CD4-positive, alpha-beta T cell (primary cell): ENCODE results near the gene FREM2. TPM values are rescaled to one million over a fixed set of nuclear protein-coding genes. Genes with fewer than 3 reads are reported as not detected.

Source experiments
- ATAC-seq: fragments of 200-7000 bp; cut with Tn5 transposase; one replicate; pipeline ENCODE4 v1.10.0; 2022; ENCODE audit warnings: mild to moderate bottlenecking; ENCODE audit not compliant: poor library complexity
- CTCF ChIA-PET: fragments of 350-600 bp; sonication (Branson Sonifier 250); formaldehyde crosslinking; loops from one replicate; lab custom pipeline; 2021; ENCODE audit warnings: antibody characterized with exemption, inconsistent platforms; lab: Charles Lee
- POLR2A ChIA-PET: fragments of 350-600 bp; sonication (Branson Sonifier 250); formaldehyde crosslinking; loops from one replicate; lab custom pipeline; 2021; ENCODE audit warnings: antibody characterized with exemption, inconsistent platforms; lab: Charles Lee
- DNase-seq, 14 experiments: peaks; one replicate each; pipeline ENCODE4 v3.0.0-alpha.2; 2013 to 2020; ENCODE audit warnings: mixed read lengths in 2 of 14
- H3K27ac ChIP-seq, 2 donors: one replicate each; pipeline versions ENCODE4 v1.5.1 to v1.7.0; 2013; ENCODE audit warnings: low read length in 2 of 2, low read depth in 1 of 2, mild to moderate bottlenecking in 1 of 2
- H3K27me3 ChIP-seq, 2 experiments: 1 replicate in 1 of 2; 2 replicates in 1 of 2; pipeline versions ENCODE4 v1.6.1 to v1.7.0; 2013; ENCODE audit warnings: low read length in 2 of 2, control low read depth in 1 of 2, mild to moderate bottlenecking in 1 of 2, moderate library complexity in 1 of 2; ENCODE audit not compliant: insufficient read depth in 2 of 2, control insufficient read depth in 1 of 2
- H3K36me3 ChIP-seq: one replicate; pipeline ENCODE4 v1.6.1; 2013; ENCODE audit warnings: low read length, control low read depth; ENCODE audit not compliant: insufficient read depth
- H3K4me1 ChIP-seq: one replicate; pipeline ENCODE4 v1.6.1; 2013; ENCODE audit warnings: low read length, control low read depth; ENCODE audit not compliant: insufficient read depth
- H3K4me3 ChIP-seq: one replicate; pipeline ENCODE4 v1.5.1; 2013; ENCODE audit warnings: mild to moderate bottlenecking, low read length, moderate library complexity
- H3K9me3 ChIP-seq, 2 experiments: 1 replicate in 1 of 2; 2 replicates in 1 of 2; pipeline versions ENCODE4 v1.6.1 to v1.7.0; 2013; ENCODE audit warnings: low read length in 2 of 2, mild to moderate bottlenecking in 2 of 2, control low read depth in 1 of 2, moderate library complexity in 1 of 2; ENCODE audit not compliant: control insufficient read depth in 1 of 2, insufficient read depth in 1 of 2
- H3K27ac Mint-ChIP-seq: one replicate; pipeline ENCODE4 v1.8.0; 2020; ENCODE audit warnings: mixed read lengths
- H3K27me3 Mint-ChIP-seq: one replicate; pipeline ENCODE4 v1.8.0; 2021; ENCODE audit warnings: mixed read lengths
- H3K36me3 Mint-ChIP-seq: one replicate; pipeline ENCODE4 v1.8.0; 2021; ENCODE audit warnings: low read depth, mixed read lengths
- H3K4me1 Mint-ChIP-seq: one replicate; pipeline ENCODE4 v1.8.0; 2021; ENCODE audit warnings: low read depth, mixed read lengths
- H3K4me3 Mint-ChIP-seq: one replicate; pipeline ENCODE4 v1.8.0; 2020; ENCODE audit warnings: mild to moderate bottlenecking, mixed read lengths
- H3K9me3 Mint-ChIP-seq: one replicate; pipeline ENCODE4 v1.8.0; 2020; ENCODE audit warnings: mixed read lengths
- intact Hi-C, 2 experiments: fragments of 100-400 bp; cut with DNase I in 1 of 2; cut with micrococcal nuclease in 1 of 2; formaldehyde crosslinking; loops; one replicate each; pipeline versions ENCODE4 v1.15.1 to v1.9.0; 2023 to 2025; cut with DNase I, micrococcal nuclease
- total RNA-seq, 174 experiments: library from RNA in 2 of 174; stranded (reverse) in 2 of 174; gene quantifications; one replicate each; pipeline ENCODE4 v1.2.3 and lab custom pipeline; 2021 to 2026
- TF ChIP-seq, protein P1 (sequence below): fragments of 200-600 bp; IDR thresholded peaks from one replicate; pipeline ENCODE4 v1.8.0; 2022; ENCODE audit warnings: antibody characterized with exemption, mild to moderate bottlenecking

FREM2 gene
- total RNA-seq, 2 experiments from 2014 or later: not detected

- Mint-ChIP-seq H3K9me3 (peaks cover 4% of the 10 kb centered on the region), H3K36me3 (no peaks in the 10 kb centered on the region), H3K4me1 (no peaks in the 10 kb centered on the region), H3K27ac (no peak overlapping the region), H3K27me3 (peaks cover 9% of the 10 kb centered on the region), H3K4me3 (no peak overlapping the region)
- no peaks in the 10 kb centered on the region for H3K36me3 ChIP-seq
- H3K27ac ChIP-seq: no peak overlapping the region
- intact Hi-C loops: no loop called here
- H3K4me1 ChIP-seq: no peaks in the 10 kb centered on the region
- no peaks in the 10 kb centered on the region for H3K9me3 ChIP-seq
- no peak overlapping the region for H3K4me3 ChIP-seq
- ChIA-PET CTCF (no interaction called here), POLR2A (no interaction called here)
- no peaks in the 10 kb centered on the region for H3K27me3 ChIP-seq
- DNase-seq (no peak), ATAC-seq (no peak)
- TF ChIP-seq, protein P1, sequence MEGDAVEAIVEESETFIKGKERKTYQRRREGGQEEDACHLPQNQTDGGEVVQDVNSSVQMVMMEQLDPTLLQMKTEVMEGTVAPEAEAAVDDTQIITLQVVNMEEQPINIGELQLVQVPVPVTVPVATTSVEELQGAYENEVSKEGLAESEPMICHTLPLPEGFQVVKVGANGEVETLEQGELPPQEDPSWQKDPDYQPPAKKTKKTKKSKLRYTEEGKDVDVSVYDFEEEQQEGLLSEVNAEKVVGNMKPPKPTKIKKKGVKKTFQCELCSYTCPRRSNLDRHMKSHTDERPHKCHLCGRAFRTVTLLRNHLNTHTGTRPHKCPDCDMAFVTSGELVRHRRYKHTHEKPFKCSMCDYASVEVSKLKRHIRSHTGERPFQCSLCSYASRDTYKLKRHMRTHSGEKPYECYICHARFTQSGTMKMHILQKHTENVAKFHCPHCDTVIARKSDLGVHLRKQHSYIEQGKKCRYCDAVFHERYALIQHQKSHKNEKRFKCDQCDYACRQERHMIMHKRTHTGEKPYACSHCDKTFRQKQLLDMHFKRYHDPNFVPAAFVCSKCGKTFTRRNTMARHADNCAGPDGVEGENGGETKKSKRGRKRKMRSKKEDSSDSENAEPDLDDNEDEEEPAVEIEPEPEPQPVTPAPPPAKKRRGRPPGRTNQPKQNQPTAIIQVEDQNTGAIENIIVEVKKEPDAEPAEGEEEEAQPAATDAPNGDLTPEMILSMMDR: no peak
Observed at GRCh38 chr13:38669234-38669964, 17.5 kb upstream of the FREM2 start.

GRCh38 chr13:38670627-38671026, 16.2 kb upstream of the FREM2 start:
- Mint-ChIP-seq H3K4me1 (no peaks in the 10 kb centered on the region), H3K27me3 (peaks cover 5% of the 10 kb centered on the region), H3K36me3 (no peaks in the 10 kb centered on the region), H3K9me3 (peaks cover 4% of the 10 kb centered on the region), H3K27ac (no peak overlapping the region), H3K4me3 (no peak overlapping the region)
- H3K9me3 ChIP-seq: no peaks in the 10 kb centered on the region
- CTCF ChIA-PET: no interaction called here
- H3K4me3 ChIP-seq: no peak overlapping the region
- no peaks in the 10 kb centered on the region for H3K4me1 ChIP-seq
- H3K27me3 ChIP-seq: no peaks in the 10 kb centered on the region
- H3K36me3 ChIP-seq: no peaks in the 10 kb centered on the region
- TF ChIP-seq, protein P1: no peak
- H3K27ac ChIP-seq: no peak overlapping the region
- ATAC-seq (no peak), DNase-seq (no peak)
- intact Hi-C loops: loop anchor here in 1 of 2 experiments (2.0 kb wide), 1 partner anchor 64 kb away; no protein-coding TSS in a partner anchor
- POLR2A ChIA-PET: no interaction called here

- CTCF ChIA-PET: no interaction called here
- Mint-ChIP-seq H3K27me3 (peaks cover 5% of the 10 kb centered on the region), H3K36me3 (no peaks in the 10 kb centered on the region), H3K4me1 (no peaks in the 10 kb centered on the region), H3K27ac (no peak overlapping the region), H3K9me3 (peaks cover 4% of the 10 kb centered on the region), H3K4me3 (no peak overlapping the region)
- POLR2A ChIA-PET: no interaction called here
- TF ChIP-seq, protein P1: no peak
- H3K27me3 ChIP-seq: no peaks in the 10 kb centered on the region
- no peaks in the 10 kb centered on the region for H3K4me1 ChIP-seq
- ATAC-seq: no peak
- H3K27ac ChIP-seq: no peak overlapping the region
- no peak overlapping the region for H3K4me3 ChIP-seq
- intact Hi-C loops: loop anchor here in 1 of 2 experiments (2.0 kb wide), 1 partner anchor 63 kb away; no protein-coding TSS in a partner anchor
- DNase-seq: no peak
- no peaks in the 10 kb centered on the region for H3K9me3 ChIP-seq
- no peaks in the 10 kb centered on the region for H3K36me3 ChIP-seq
Observed at GRCh38 chr13:38671980-38672379, 14.9 kb upstream of the FREM2 start.
